ENCODE data around the gene SCNN1G. TPM values are rescaled to one million over a fixed set of nuclear protein-coding genes. Genes with fewer than 3 reads are reported as not detected.

The SCNN1G gene
- total and polyA plus RNA-seq, 2 donors (not counting 3 experiments of a cell fraction or from before 2014, with no cell fraction given) = not detected

DNA sequence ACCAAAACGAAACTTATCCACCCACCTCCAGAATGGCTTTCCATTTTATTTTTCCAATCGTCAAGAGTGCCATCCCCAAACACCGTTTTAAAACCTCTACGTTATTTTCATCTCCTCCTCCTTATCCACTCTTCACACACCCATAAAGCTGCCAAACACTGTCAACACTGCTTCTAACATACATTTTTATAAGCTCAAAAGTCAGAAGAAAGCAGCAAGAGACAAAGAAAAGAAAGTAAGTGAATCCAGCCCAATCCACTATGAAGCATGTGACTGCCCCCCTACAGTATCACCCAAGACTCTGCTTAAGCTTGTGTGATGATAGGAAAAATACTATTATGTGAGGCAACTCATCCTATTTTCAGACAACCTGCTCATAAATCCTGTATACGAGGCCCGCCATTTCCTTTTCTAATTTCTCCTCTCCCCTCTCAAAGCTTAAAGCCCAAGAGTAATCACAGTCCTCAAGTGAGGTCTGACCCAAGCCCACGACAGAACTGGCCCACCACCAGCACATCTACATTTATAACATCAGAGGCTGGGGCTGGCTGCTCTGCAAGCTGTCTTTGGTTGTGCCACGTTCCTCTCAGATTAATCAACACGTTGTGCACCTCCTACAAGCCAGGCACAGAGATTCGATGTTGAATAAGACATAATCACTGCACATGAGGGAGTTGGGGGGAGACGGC lies 49.6 kb upstream of the SCNN1G start:
- POLR2A ChIA-PET = no interaction called here
- DNase-seq (ENCODE audit: low read depth, low spot score) = peak; percentile 66
- intact Hi-C loops (cut with micrococcal nuclease) (loop anchor here (1.0 to 5.0 kb wide), 5 partner anchors 16 to 941 kb away; partner anchors contain the start of genes EARS2, SCNN1G, UBFD1 and USP31), dilution Hi-C loops (cut with MboI; ENCODE audit: extremely low pct_ligation_motif_present, low sequenced_read_pairs) (no loop called here)
- BruUV-seq (replicated peaks) = TSS peak; percentile 88
- no peaks in the 10 kb centered on the region for H3K36me3 ChIP-seq (ENCODE audit: control insufficient read depth in 2 of 2, extremely low read depth in 1 of 2, insufficient read depth in 2 of 2, low read length in 2 of 2)
- H4K20me1 ChIP-seq (replicated peaks; ENCODE audit: control insufficient read depth, extremely low read depth, insufficient read depth, low read length) = no peaks in the 10 kb centered on the region
- no peaks in the 10 kb centered on the region for H3K9me3 ChIP-seq (replicated peaks; ENCODE audit: control insufficient read depth, insufficient read depth, low read length)
- peak; percentile 15 for FAIRE-seq
- H3K79me2 ChIP-seq (ENCODE audit: control insufficient read depth, insufficient read depth, low read length) = peaks cover 62% of the 10 kb centered on the region
- H3K27ac ChIP-seq (ENCODE audit: insufficient read depth, low read depth, low read length) = peak overlapping the region; percentile 97
- peak overlapping the region; percentile 86 for H3K9ac ChIP-seq (replicated peaks; ENCODE audit: extremely low read depth, insufficient read depth, low read length)
- H3K27me3 ChIP-seq (ENCODE audit: control insufficient read depth in 2 of 2, insufficient read depth in 2 of 2, low read length in 2 of 2) = no peaks in the 10 kb centered on the region
- no peak overlapping the region for H2AFZ ChIP-seq (ENCODE audit: low read depth, low read length)
- H3K4me1 ChIP-seq (ENCODE audit: control insufficient read depth, extremely low read depth, insufficient read depth, low read length) = peaks cover 45% of the 10 kb centered on the region
- H3K9me1 ChIP-seq (replicated peaks; ENCODE audit: control insufficient read depth, extremely low read depth, insufficient read depth, low read length) = no peaks in the 10 kb centered on the region
- CTCF ChIA-PET = interaction anchor here (1.1 to 1.7 kb wide), 5 partner anchors 10 to 303 kb away, joined by 3 to 10 read pairs (median 6); partner anchors contain the start of gene USP31
- TF ChIP-seq JUN (IDR thresholded peaks at IDR 0.05; ENCODE audit: borderline replicate concordance, insufficient read depth, insufficient read length, low read depth) = no peak
- TF ChIP-seq GATA2 (IDR thresholded peaks at IDR 0.05; ENCODE audit: insufficient read depth, insufficient read length, low read depth, low read length) = peak; percentile 4
- peak overlapping the region in 1 of 3 experiments; percentile 36 for H3K4me3 ChIP-seq (replicated peaks in 1 of 3; ENCODE audit: insufficient read depth in 1 of 3, low read depth in 1 of 3, low read length in 3 of 3)
- peak overlapping the region; percentile 84 for H3K4me2 ChIP-seq (ENCODE audit: insufficient read depth, low read length)

DNA sequence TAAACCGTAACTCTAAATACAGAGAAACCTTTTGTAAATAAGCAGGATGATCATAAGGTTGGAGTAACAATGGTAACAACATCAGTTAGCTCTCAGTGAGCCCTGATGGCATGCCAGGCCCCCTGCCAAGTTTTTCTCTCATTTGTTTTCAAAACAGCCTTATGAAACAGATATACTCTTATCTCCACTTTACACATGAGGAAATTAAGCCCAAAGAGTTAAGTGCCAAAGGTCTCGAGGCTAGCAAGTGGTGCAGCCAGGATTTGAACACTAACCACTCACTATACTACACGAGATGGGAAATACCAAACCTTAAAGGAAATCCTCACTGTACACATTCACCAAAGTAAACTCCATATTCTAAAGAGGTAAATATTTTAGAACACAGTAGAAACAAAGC lies 48.3 kb upstream of the SCNN1G start:
- POLR2A ChIA-PET = interaction anchor here (0.7 to 1.6 kb wide), 4 partner anchors 9 to 16 kb away, joined by 3 to 7 read pairs (median 6); partner anchors contain the start of gene USP31

More for the DNA sequence above, 48.3 kb upstream of the SCNN1G start:
- BruUV-seq (replicated peaks) = no TSS peak
- Histone ChIP-seq H3K9me1 (replicated peaks; ENCODE audit: control insufficient read depth, extremely low read depth, insufficient read depth, low read length) (no peaks in the 10 kb centered on the region), H4K20me1 (replicated peaks; ENCODE audit: control insufficient read depth, extremely low read depth, insufficient read depth, low read length) (no peaks in the 10 kb centered on the region), H3K4me2 (ENCODE audit: insufficient read depth, low read length) (peak overlapping the region; percentile 35), H3K9me3 (replicated peaks; ENCODE audit: control insufficient read depth, insufficient read depth, low read length) (no peaks in the 10 kb centered on the region), H3K9ac (replicated peaks; ENCODE audit: extremely low read depth, insufficient read depth, low read length) (peak overlapping the region; percentile 30), H3K27me3 (ENCODE audit: control insufficient read depth in 2 of 2, insufficient read depth in 2 of 2, low read length in 2 of 2) (no peaks in the 10 kb centered on the region), H2AFZ (ENCODE audit: low read depth, low read length) (no peak overlapping the region), H3K27ac (ENCODE audit: insufficient read depth, low read depth, low read length) (peak overlapping the region; percentile 97), H3K4me3 (replicated peaks in 1 of 3; ENCODE audit: insufficient read depth in 1 of 3, low read depth in 1 of 3, low read length in 3 of 3) (no peak overlapping the region), H3K79me2 (ENCODE audit: control insufficient read depth, insufficient read depth, low read length) (peaks cover 61% of the 10 kb centered on the region), H3K36me3 (ENCODE audit: control insufficient read depth in 2 of 2, extremely low read depth in 1 of 2, insufficient read depth in 2 of 2, low read length in 2 of 2) (no peaks in the 10 kb centered on the region), H3K4me1 (ENCODE audit: control insufficient read depth, extremely low read depth, insufficient read depth, low read length) (peaks cover 45% of the 10 kb centered on the region)
- TF ChIP-seq GATA2 (IDR thresholded peaks at IDR 0.05; ENCODE audit: insufficient read depth, insufficient read length, low read depth, low read length) (peak; percentile 75), POLR2A (IDR thresholded peaks at IDR 0.05; ENCODE audit: low read depth, low read length) (peak; percentile 27), POLR2AphosphoS5 (IDR thresholded peaks at IDR 0.05; ENCODE audit: insufficient read depth, low read depth, low read length) (peak; percentile 62), EZH2 (IDR thresholded peaks at IDR 0.05; ENCODE audit: borderline replicate concordance, low read depth, low read length, severe bottlenecking) (no peak), JUN (IDR thresholded peaks at IDR 0.05; ENCODE audit: borderline replicate concordance, insufficient read depth, insufficient read length, low read depth) (peak; percentile 11)
- dilution Hi-C loops (cut with MboI; ENCODE audit: extremely low pct_ligation_motif_present, low sequenced_read_pairs) (no loop called here), intact Hi-C loops (cut with micrococcal nuclease) (loop anchor here (1.0 to 5.0 kb wide), 2 partner anchors 289 to 942 kb away; no protein-coding TSS in a partner anchor)
- CTCF ChIA-PET = interaction anchor here (0.7 to 1.7 kb wide), 7 partner anchors 9 to 289 kb away, joined by 3 to 10 read pairs (median 3); partner anchors contain the start of gene USP31
- DNase-seq (ENCODE audit: low read depth, low spot score) = peak; percentile 99
- FAIRE-seq = peak; percentile 85
